Breast epithelium (tissue), 4 donors: ENCODE data around the gene TNFRSF8. TPM values are rescaled to one million over a fixed set of nuclear protein-coding genes. Genes with fewer than 3 reads are reported as not detected.
A peak's percentile ranks its signal among the peaks of the same experiment; 100 is the strongest.

Experiments
- DNase-seq, 2 donors: peaks; one replicate each; pipeline ENCODE4 v3.0.0-alpha.2; 2019; ENCODE audit warnings: low spot score in 2 of 2
- H3K27ac ChIP-seq, 2 donors: fragments of 200-600 bp; sonication (generic) in 1 of 2; one replicate each; pipeline ENCODE4 v1.5.1; 2016 to 2019; ENCODE audit warnings: mild to moderate bottlenecking in 1 of 2
- H3K27me3 ChIP-seq, 2 donors: fragments of 200-600 bp; sonication (generic) in 1 of 2; one replicate each; pipeline versions ENCODE4 v1.5.1 to v1.6.0; 2017 to 2019; ENCODE audit warnings: control low read depth in 1 of 2, mild to moderate bottlenecking in 1 of 2
- H3K36me3 ChIP-seq: fragments of 200-600 bp; one replicate; pipeline ENCODE4 v1.5.1; 2019
- H3K4me1 ChIP-seq, 2 donors: fragments of 200-600 bp; sonication (generic); one replicate each; pipeline ENCODE4 v1.5.1; 2016 to 2019; ENCODE audit warnings: control low read depth in 1 of 2
- H3K4me3 ChIP-seq, 3 donors: fragments of 200-600 bp; sonication (generic); 1 replicate in 2 of 3; 2 replicates in 1 of 3; pipeline ENCODE4 v1.5.1; 2016 to 2019; ENCODE audit warnings: mild to moderate bottlenecking in 3 of 3, moderate library complexity in 2 of 3
- H3K9me3 ChIP-seq, 2 donors: fragments of 200-600 bp; sonication (generic) in 1 of 2; one replicate each; pipeline ENCODE4 v1.5.1; 2016 to 2019; ENCODE audit warnings: control low read depth in 1 of 2
- POLR2A ChIP-seq: fragments of 450-650 bp; IDR thresholded peaks from one replicate; pipeline ENCODE4 v1.6.1; 2016; ENCODE audit warnings: antibody characterized with exemption, mild to moderate bottlenecking, moderate library complexity
- POLR2AphosphoS5 ChIP-seq, 3 donors: sonication (generic); formaldehyde crosslinking; IDR thresholded peaks; one replicate each; pipeline ENCODE4 v1.6.1; 2017; ENCODE audit warnings: antibody characterized with exemption in 3 of 3
- intact Hi-C: fragments of 100-400 bp; cut with DNase I; formaldehyde crosslinking; loops from one replicate; pipeline ENCODE4 v1.15.1; 2023; ENCODE audit warnings: low total_unique reads
- total RNA-seq, 3 donors: library from RNA; depleted of rRNA; stranded (reverse); fragments of >200 nt; gene quantifications; one replicate each; pipeline ENCODE4 v1.1.0, GENCODE V29; 2016
- TF ChIP-seq, protein P1 (sequence below), 3 donors: fragments of 450-650 bp; IDR thresholded peaks; one replicate each; pipeline ENCODE4 v1.5.1; 2016 to 2017; ENCODE audit warnings: antibody characterized with exemption in 3 of 3, mild to moderate bottlenecking in 3 of 3, moderate library complexity in 3 of 3

The TNFRSF8 gene
- total RNA-seq, 3 donors from 2014 or later, result 0.88 to 2.3 (median 1.6) TPM

DNA sequence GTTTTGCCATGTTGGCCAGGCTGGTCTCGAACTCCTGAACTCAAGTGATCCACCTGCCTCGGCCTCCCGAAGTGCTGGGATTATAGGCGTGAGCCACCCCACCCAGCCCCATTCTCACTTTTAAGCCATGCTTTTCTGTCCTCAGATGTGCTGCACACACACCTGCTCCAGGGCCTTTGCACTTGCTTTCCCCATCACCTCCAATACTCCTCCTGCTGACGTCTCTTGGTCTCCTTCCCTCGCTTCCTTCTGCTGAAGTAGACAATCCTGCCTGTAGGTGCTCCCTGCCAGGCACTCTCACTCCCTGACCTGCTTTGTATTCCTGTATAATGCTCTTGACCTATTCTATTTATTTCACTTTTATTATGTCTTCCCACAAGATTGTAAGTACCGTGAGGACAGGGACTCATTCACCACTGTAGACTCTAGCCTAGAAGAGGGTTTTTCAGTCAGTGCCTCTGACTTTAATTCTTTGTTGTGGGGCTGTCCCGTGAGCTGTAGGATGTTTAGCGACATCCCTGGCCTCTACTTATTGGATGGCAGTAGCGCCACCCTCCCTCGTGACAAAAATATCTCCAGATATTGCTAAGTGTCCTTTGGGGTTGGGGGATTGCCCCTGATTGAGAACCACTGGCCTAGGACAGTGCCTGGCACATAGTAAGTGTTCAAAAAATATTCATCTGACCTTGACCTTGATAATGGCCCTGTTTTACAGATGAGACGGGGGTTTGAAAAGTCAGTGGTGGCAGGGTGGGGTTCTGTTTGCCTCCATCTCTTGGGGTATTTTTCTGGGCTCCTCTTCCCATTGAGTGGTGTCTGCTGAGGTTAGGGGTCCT lies 108.3 kb downstream of the TNFRSF8 start:
- Histone ChIP-seq H3K4me3 (no peak overlapping the region), H3K27ac (peak overlapping the region; percentile 48 to 85), H3K27me3 (no peaks in the 10 kb centered on the region), H3K9me3 (no peaks in the 10 kb centered on the region), H3K36me3 (no peaks in the 10 kb centered on the region), H3K4me1 (peaks cover 0 to 3% of the 10 kb centered on the region in 2 donors)
- intact Hi-C loops, result no loop called here
- no peak for TF ChIP-seq POLR2AphosphoS5 (IDR thresholded peaks at IDR 0.05)
- TF ChIP-seq, protein P1, sequence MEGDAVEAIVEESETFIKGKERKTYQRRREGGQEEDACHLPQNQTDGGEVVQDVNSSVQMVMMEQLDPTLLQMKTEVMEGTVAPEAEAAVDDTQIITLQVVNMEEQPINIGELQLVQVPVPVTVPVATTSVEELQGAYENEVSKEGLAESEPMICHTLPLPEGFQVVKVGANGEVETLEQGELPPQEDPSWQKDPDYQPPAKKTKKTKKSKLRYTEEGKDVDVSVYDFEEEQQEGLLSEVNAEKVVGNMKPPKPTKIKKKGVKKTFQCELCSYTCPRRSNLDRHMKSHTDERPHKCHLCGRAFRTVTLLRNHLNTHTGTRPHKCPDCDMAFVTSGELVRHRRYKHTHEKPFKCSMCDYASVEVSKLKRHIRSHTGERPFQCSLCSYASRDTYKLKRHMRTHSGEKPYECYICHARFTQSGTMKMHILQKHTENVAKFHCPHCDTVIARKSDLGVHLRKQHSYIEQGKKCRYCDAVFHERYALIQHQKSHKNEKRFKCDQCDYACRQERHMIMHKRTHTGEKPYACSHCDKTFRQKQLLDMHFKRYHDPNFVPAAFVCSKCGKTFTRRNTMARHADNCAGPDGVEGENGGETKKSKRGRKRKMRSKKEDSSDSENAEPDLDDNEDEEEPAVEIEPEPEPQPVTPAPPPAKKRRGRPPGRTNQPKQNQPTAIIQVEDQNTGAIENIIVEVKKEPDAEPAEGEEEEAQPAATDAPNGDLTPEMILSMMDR (IDR thresholded peaks at IDR 0.05), result no peak
- no peak for TF ChIP-seq POLR2A
- DNase-seq, result no peak

DNA sequence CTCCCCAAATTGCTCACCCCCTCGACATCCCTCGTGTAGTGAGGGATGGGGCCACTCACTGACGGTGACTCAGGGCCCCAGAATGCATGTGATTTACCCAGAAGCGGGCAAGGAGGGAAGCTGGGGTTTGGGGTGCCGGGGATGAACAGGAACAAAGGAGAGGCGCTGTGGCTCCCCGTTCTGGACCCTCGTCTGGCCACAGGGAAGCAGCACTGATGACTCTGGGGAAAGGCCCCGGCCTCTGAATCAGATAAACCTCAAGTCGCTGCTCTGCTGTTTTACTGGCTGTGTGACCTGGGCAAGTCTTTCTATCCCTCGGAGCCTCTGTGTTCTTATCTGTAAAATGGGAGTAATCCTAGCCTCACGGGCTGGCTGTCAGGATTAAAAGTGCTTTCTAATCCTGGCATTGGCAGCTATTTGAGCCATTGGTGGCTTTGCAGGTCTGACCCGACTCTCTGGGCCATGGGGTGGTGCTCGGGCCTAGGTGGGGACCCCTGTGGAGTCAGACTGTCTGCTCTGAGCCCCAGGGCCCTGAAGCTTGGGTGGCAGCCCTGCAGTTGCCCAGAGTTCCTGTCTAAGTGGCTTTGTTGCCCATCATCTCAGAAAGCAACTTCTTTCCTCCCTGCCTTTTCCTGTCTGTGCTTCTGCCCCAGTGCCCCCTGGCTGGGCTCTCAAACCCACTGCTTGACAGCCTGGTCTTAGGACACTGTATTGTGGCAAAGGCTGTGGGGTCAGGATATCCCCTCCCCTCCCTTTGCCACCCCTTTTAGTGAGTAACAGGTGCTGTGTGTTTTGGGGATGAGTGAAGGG lies 109.1 kb downstream of the TNFRSF8 start:
- Histone ChIP-seq H3K27me3 (no peaks in the 10 kb centered on the region), H3K9me3 (no peaks in the 10 kb centered on the region), H3K4me3 (peak overlapping the region in 1 of 3 donors; percentile 22), H3K27ac (peak overlapping the region; percentile 48 to 85), H3K4me1 (peaks cover 0 to 3% of the 10 kb centered on the region in 2 donors), H3K36me3 (no peaks in the 10 kb centered on the region)
- DNase-seq, result no peak
- TF ChIP-seq, protein P1 (IDR thresholded peaks at IDR 0.05), result no peak
- TF ChIP-seq POLR2A (no peak), POLR2AphosphoS5 (IDR thresholded peaks at IDR 0.05) (no peak)
- intact Hi-C loops, result no loop called here

DNA sequence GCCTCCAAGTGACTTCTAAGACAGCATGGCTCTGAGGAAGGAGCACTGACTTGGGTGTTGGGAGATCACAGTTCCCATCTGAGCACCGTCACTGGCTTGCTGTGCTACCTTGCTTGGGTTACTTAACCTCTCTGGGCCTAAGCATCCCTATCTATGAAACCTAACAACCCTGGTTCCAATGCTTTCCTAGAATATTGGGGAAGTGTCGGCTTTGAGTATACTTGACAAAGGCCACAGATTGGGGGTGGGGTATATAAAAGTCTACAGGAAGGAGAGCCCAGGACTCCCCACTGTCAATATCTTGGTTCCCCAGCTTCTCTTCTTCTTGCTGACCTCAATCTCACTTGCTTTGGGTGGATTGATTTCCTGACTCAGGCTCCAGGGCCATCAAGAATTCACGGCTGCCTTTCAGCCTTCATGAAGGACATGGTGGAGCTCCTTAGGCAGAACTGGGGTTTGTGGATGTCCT lies 110.0 kb downstream of the TNFRSF8 start:
- no peaks in the 10 kb centered on the region for H3K36me3 ChIP-seq
- no peak for DNase-seq
- no peaks in the 10 kb centered on the region for H3K27me3 ChIP-seq
- peak overlapping the region in 1 of 3 donors; percentile 33 for H3K4me3 ChIP-seq
- peaks cover 0 to 3% of the 10 kb centered on the region in 2 donors for H3K4me1 ChIP-seq
- no peaks in the 10 kb centered on the region for H3K9me3 ChIP-seq
- TF ChIP-seq, protein P1 (IDR thresholded peaks at IDR 0.05), result no peak
- TF ChIP-seq POLR2A (no peak), POLR2AphosphoS5 (IDR thresholded peaks at IDR 0.05) (no peak)
- H3K27ac ChIP-seq, result peak overlapping the region in 1 of 2 donors; percentile 85
- intact Hi-C loops, result no loop called here

DNA sequence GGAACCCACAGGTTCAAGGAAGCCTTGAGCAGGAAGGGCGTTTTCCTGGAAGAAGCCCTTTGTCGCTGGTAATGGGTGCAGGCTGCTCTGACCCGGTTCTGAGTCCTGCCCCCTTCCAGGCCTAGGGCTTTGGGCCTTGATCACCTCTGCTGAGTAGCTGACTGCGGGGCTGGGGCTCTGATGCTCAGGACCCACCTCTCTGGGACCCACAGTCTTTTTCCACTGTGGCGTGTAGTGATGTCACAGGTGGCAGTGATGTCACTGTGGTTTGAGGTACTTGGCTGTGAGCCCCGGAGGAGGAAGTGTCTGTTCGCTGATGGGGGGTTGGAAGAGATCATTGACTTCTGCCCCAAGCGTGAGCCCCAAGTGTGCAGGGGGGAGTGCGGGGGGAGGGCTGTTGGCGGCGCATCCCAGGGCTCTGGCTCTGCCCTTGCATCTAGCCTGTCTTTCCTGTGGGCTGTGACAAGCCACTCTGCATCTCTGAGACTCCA lies 110.6 kb downstream of the TNFRSF8 start:
- H3K4me3 ChIP-seq, result peak overlapping the region in 1 of 3 donors; percentile 33
- DNase-seq, result peak in 1 of 2 donors; percentile 54
- peak overlapping the region; percentile 0 to 85 for H3K27ac ChIP-seq
- intact Hi-C loops, result no loop called here
- TF ChIP-seq POLR2A (no peak), POLR2AphosphoS5 (IDR thresholded peaks at IDR 0.05) (peak in 1 of 3 donors; percentile 44)
- no peaks in the 10 kb centered on the region for H3K27me3 ChIP-seq
- H3K4me1 ChIP-seq, result peaks cover 0 to 3% of the 10 kb centered on the region in 2 donors
- no peaks in the 10 kb centered on the region for H3K9me3 ChIP-seq
- H3K36me3 ChIP-seq, result no peaks in the 10 kb centered on the region

DNA sequence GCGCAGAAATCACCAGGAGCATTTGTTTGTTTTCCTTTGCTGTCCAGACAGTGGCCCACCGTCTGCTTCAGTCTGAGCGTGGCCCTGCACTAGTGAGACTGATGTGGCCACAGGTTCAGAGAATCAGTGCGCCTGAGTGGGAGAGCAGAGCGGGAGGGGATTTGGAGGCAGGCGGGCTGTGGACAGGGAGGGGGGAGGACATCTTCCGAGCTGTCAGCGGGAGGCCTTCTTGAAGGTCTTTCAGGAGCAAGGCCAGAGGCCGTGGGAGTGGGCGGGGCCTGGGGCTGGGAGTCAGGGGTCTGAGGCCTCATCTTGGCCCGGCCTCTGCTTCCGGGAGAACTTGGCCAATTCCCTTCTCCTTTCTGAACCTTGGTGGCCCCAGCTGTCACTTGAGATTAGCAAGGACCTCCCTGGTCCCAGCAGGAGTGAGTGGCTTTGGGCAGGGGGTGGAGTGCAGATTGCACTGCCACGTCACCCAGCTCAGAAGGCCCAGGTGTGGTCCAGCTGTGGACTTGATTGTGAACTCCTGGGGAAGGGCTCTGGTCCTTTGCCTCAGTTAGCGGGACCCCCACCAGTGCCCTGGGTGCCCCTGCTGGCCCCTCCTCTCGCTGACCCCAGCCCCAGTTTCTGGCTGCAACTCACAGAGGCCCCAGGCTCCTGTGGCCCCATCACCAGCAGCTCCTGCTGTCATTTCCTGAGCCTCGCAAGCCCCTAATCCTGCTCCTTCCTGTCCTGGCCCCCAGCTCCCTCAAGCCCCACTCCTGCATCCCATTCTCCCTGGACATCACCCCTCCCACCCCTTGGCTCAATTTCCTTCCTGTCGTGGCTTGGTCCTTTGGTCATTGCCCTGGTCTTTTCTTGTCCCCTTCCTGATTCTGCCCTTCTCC lies 112.1 kb downstream of the TNFRSF8 start:
- Histone ChIP-seq H3K27me3 (no peaks in the 10 kb centered on the region), H3K36me3 (no peaks in the 10 kb centered on the region), H3K27ac (peak overlapping the region; percentile 15 to 85), H3K4me1 (no peaks in the 10 kb centered on the region), H3K9me3 (no peaks in the 10 kb centered on the region), H3K4me3 (peak overlapping the region in 1 of 3 donors; percentile 11)
- TF ChIP-seq, protein P1 (IDR thresholded peaks at IDR 0.05), result no peak
- no peak for TF ChIP-seq POLR2A
- TF ChIP-seq POLR2AphosphoS5 (IDR thresholded peaks at IDR 0.05), result no peak
- DNase-seq, result no peak
- intact Hi-C loops, result no loop called here
